Measurements from ENCODE around the gene FBXW5. TPM values are rescaled to one million over a fixed set of nuclear protein-coding genes. Genes with fewer than 3 reads are reported as not detected.

Gene FBXW5, protein sequence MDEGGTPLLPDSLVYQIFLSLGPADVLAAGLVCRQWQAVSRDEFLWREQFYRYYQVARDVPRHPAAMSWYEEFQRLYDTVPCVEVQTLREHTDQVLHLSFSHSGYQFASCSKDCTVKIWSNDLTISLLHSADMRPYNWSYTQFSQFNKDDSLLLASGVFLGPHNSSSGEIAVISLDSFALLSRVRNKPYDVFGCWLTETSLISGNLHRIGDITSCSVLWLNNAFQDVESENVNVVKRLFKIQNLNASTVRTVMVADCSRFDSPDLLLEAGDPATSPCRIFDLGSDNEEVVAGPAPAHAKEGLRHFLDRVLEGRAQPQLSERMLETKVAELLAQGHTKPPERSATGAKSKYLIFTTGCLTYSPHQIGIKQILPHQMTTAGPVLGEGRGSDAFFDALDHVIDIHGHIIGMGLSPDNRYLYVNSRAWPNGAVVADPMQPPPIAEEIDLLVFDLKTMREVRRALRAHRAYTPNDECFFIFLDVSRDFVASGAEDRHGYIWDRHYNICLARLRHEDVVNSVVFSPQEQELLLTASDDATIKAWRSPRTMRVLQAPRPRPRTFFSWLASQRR
- total RNA-seq (2014; rRNA removed; shearing (Covaris generic)): 37.1 and 40.4 TPM in 2 replicates

DNA sequence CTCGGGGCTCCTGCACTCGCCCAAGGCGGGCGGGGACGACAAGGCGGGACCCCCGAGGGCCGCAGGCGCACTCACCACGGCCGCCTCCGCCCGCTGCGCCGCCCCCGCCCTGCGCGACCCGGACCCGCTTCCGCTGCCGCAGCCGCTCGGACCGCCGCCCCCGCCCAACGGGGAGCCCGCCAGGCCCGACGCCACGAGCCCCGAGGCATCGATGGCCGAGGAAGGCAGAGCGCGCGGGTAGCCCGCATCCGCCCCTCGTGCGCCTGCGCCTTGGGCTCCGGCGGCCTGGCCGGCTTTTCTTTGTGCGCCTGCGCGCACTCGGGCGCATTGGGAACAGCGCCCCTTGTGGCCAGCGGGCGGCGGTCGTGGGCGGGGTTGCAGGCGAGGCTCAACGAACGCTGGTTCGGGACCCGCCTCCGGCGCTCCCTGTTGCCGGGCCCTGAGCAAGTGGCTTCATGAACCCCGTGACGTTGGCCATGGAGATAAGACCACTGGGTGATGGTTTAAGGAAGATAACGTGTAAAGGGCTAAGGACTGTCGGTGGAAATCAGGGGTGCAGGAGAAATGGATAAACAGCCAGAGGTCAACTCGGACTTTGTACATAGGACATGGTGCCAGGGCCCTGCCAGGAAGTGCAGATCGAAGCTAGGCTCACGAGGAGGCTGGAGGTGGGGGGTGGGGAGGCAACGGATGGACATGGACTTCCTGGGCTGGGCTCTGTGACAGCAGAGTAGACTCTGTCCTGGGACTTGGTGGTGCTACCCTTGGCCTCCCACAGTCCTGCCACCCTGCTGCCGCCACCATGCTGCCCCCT lies at the start of gene FBXW5, which contains the start of gene C8G:
FBXW5 (minus strand) TSS at position 220 of the 814 bp plus-strand sequence. CDS start 655 bp downstream, outside the sequence.
C8G (plus strand) TSS at position 725 of the 814 bp plus-strand sequence; CDS start at position 803, 78 bp downstream.
- Histone ChIP-seq H3K27ac (no peak within 1 kb of the TSS), H3K4me1 (peaks cover 3% of the 10 kb centered on the region; the same call in 1 of the 2 replicates), H3K4me3 (peak within 1 kb of the TSS; percentile 74), H3K36me3 (peaks cover 29% of the 10 kb centered on the region), H3K27me3 (peaks cover 7% of the 10 kb centered on the region; the same call in 1 of the 2 replicates), H3K9me3 (replicated peaks) (no peaks in the 10 kb centered on the region)
- DNase-seq: peak; percentile 95 to 97

DNA sequence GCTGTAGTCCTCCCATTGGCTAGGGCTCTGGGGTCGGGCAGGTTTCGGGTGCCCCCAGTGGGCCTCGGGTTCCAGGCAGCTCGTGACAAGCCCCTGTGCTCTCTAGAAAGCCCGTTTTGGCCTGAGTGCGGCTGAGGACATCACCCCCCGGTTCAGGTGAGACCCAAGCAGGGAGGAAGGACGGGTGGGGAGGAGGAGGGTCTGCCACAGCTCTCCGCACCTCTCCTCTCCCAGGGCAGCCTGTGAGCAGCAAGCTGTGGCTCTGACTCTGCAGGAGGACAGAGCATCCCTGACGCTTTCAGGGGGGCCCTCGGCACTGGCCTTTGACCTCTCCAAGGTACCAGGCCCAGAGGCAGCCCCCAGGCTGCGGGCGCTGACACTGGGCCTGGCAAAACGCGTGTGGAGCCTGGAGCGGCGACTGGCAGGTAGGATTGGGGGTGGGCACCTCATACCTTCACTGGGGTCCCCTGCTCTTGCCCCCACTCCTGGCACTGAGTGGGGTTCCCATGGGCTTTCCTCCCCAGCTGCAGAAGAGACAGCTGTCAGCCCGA lies 48.4 kb upstream of the FBXW5 start:
- Histone ChIP-seq H3K27ac (no peak overlapping the region), H3K4me1 (peaks cover 13% of the 10 kb centered on the region; the same call in 1 of the 2 replicates), H3K4me3 (peak overlapping the region; percentile 72), H3K9me3 (replicated peaks) (peaks cover 4% of the 10 kb centered on the region; the same call in 1 of the 2 replicates), H3K27me3 (peaks cover 15% of the 10 kb centered on the region; the same call in 1 of the 2 replicates), H3K36me3 (peaks cover 3% of the 10 kb centered on the region; the same call in 1 of the 2 replicates)
- no peak for DNase-seq

DNA sequence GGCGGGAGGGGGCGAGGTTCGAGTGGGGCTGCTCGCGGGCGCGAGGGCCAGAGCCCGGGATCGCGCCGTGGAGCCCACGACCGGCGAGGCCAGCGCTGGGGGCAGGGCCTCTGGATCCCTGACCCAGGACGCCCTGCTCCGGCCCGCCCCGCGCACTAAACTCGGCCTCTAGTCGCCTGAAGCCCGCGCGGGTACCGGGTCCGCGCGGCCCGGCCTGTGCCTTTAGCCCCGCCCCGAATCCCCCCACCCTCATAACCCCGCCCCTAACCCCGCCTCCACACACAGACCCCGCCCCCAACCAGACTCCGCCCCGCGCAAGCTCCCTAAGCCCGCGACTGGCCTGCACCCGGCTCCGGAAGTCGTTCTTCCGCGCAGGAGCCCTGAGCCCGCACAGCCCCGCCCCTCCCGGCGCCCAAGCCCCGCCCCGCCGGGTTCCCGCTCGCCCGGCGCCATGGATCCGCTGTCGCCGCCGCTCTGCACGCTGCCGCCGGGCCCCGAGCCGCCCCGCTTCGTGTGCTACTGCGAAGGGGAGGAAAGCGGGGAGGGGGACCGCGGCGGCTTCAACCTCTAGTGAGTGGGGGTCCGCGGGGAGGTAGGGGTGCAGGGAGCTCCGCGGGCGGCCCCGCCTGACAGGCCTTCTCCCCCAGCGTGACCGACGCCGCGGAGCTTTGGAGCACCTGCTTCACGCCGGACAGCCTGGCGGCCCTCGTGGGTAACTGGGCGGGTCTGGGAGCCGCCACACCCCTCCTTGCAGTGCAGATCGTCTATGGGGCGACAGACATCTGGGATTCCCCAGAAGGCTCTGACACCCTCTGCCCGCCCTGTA lies 47.7 kb upstream of the FBXW5 start, which contains the start of gene PAXX:
PAXX (plus strand) TSS at position 430 of the 826 bp plus-strand sequence; CDS start at position 452, 22 bp downstream.
- peak; percentile 92 for DNase-seq
- H3K27ac ChIP-seq: peak within 1 kb of the TSS; percentile 65
- peaks cover 13% of the 10 kb centered on the region; the same call in 1 of the 2 replicates for H3K4me1 ChIP-seq
- H3K27me3 ChIP-seq: peaks cover 18% of the 10 kb centered on the region; the same call in 1 of the 2 replicates
- H3K36me3 ChIP-seq: peaks cover 3% of the 10 kb centered on the region; the same call in 1 of the 2 replicates
- H3K4me3 ChIP-seq: peak within 1 kb of the TSS; percentile 72
- H3K9me3 ChIP-seq (replicated peaks): peaks cover 4% of the 10 kb centered on the region; the same call in 1 of the 2 replicates

DNA sequence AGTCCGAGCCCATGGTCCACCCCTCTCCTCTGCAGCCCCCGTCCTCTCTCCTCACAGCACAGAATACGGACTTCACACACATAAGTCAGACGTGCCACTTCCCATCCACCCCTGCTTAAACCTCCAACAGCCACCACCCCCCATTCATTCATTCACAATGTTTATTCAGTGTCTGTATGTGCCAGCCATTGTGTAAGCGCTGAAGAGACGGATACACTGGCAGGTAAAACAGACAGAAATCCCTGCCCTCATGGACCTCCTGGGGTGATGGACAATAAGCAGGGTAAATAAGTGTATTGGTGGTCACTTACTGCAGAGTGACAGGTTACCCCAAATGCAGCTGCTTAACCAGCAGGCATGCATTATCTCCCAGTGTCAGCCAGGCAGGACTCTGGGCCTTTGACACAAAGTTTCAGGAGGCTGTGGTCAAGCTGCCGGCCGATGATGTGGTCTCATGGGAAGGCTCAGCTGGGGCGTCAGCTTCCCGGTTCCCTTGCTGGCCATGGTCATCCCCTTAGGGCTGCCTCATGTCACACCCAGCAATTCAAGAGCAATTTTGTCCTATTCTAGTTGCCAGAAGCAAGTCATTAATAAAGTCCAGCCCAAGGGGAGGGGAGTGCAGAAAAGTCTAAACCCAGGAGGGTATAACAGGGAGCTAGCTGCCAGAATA lies 45.8 kb upstream of the FBXW5 start:
- H3K9me3 ChIP-seq (replicated peaks): peaks cover 4% of the 10 kb centered on the region; the same call in 1 of the 2 replicates
- H3K4me3 ChIP-seq: no peak overlapping the region
- H3K4me1 ChIP-seq: no peaks in the 10 kb centered on the region
- H3K27me3 ChIP-seq: peaks cover 18% of the 10 kb centered on the region; the same call in 1 of the 2 replicates
- H3K36me3 ChIP-seq: peaks cover 3% of the 10 kb centered on the region; the same call in 1 of the 2 replicates
- no peak for DNase-seq
- no peak overlapping the region for H3K27ac ChIP-seq

DNA sequence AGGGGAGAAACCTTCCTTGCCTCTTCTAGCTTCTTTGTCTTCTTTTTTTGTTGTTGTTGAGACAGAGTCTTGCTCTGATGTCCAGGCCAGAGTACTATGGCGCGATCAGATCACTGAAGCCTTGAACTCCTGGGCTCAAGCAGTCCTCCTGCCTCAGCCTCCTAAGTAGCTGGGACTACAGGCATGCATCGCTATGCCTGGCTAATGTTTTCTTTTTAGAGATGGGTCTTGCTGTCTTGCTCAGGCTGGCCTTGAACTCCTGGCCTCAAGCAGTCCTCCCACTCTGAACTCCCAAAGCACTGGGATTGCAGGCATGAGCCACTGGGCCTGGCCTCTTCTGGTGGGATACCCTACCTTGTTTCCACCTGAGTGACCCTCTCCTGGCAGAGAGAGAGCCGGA lies 44.3 kb upstream of the FBXW5 start:
- peaks cover 4% of the 10 kb centered on the region; the same call in 1 of the 2 replicates for H3K9me3 ChIP-seq (replicated peaks)
- no peak overlapping the region for H3K27ac ChIP-seq
- DNase-seq: no peak
- no peaks in the 10 kb centered on the region for H3K4me1 ChIP-seq
- H3K27me3 ChIP-seq: peaks cover 18% of the 10 kb centered on the region; the same call in 1 of the 2 replicates
- no peak overlapping the region for H3K4me3 ChIP-seq
- peaks cover 3% of the 10 kb centered on the region; the same call in 1 of the 2 replicates for H3K36me3 ChIP-seq

DNA sequence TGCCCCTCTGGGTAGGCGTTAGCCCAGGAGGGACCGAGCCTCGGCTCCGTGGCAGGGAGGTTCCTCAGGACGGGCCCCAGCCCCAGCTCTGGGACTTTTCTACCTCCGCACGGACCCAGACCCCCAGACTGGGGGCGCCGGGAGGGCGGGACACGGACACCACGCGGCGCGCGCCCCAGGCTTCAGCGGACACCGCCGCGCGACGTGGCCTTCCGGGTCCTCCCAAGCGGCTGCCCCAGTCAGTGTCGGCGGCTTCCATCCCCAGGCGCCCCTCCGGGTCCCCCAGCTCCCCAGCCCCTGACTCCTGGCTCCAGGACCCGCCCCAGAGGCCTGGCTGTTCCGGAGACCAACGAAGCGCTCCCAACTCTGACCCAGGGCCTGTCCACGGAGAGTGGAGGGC lies 41.3 kb upstream of the FBXW5 start:
- peaks cover 17% of the 10 kb centered on the region; the same call in 1 of the 2 replicates for H3K4me1 ChIP-seq
- no peak overlapping the region for H3K27ac ChIP-seq
- no peak overlapping the region for H3K4me3 ChIP-seq
- no peak for DNase-seq
- H3K36me3 ChIP-seq: no peaks in the 10 kb centered on the region
- H3K9me3 ChIP-seq (replicated peaks): peaks cover 4% of the 10 kb centered on the region; the same call in 1 of the 2 replicates
- H3K27me3 ChIP-seq: peaks cover 18% of the 10 kb centered on the region; the same call in 1 of the 2 replicates

DNA sequence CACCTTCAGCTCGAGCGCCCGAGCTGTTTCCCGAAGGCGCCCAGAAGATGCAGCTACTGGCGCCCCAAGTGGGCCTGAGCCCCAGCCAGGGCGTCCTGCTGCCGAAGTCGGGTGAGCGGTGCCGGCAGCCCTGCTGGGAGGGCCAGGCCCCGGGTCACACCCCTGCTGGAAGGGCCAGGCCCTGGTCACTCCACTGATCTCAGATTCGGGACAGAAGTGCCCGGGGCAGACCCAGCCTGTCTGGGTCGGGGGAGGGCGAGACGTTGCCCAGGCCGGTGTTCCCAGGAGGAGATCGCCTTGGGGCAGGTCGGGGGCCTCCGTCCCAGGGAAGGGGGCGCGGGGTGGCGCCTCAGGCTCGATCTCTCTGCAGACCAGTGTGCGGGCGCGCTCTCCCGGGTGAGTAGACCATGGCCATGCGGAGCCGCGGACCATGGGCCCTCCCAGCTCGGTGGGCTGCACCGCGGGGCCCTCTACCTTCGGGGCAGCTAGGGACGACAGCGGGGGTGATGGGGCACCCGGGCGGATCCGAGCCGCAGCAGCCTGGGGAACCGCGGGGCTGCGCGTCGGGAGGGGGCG lies 40.6 kb upstream of the FBXW5 start:
- no peak overlapping the region for H3K4me3 ChIP-seq
- peaks cover 12% of the 10 kb centered on the region; the same call in 1 of the 2 replicates for H3K27me3 ChIP-seq
- no peaks in the 10 kb centered on the region for H3K9me3 ChIP-seq (replicated peaks)
- no peak overlapping the region for H3K27ac ChIP-seq
- no peak for DNase-seq
- H3K36me3 ChIP-seq: no peaks in the 10 kb centered on the region
- H3K4me1 ChIP-seq: peaks cover 17% of the 10 kb centered on the region; the same call in 1 of the 2 replicates

DNA sequence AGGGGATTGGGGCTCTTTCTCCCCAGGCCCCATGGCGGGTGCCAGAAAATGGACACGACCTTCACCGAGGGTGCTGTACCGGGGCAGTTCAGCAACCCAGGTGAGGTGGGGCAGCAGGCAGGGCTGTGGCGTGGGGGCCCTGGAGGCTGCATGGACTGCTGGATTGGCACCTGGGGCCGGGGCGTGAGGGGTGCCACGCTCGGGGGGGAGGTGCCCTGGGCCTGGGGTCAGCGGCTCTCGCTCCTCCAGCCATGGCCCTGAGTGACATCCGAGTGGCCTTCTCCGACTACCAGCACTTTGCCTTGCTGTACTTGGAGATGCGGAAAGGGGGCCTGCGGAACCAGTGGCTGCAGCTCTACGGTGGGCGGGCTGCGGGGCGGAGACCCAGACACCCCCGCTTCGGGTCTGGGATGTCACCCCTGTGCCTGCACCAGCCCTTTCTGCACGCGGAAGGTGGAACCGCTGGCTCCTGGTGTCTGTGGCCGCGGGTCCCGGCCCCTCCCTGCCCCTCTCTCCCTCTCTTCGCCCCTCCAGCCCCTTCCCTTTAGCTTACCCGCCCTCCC lies 40.0 kb upstream of the FBXW5 start:
- peaks cover 11% of the 10 kb centered on the region; the same call in 1 of the 2 replicates for H3K27me3 ChIP-seq
- H3K36me3 ChIP-seq: no peaks in the 10 kb centered on the region
- no peak for DNase-seq
- no peaks in the 10 kb centered on the region for H3K9me3 ChIP-seq (replicated peaks)
- H3K4me3 ChIP-seq: no peak overlapping the region
- peaks cover 17% of the 10 kb centered on the region; the same call in 1 of the 2 replicates for H3K4me1 ChIP-seq
- H3K27ac ChIP-seq: no peak overlapping the region

DNA sequence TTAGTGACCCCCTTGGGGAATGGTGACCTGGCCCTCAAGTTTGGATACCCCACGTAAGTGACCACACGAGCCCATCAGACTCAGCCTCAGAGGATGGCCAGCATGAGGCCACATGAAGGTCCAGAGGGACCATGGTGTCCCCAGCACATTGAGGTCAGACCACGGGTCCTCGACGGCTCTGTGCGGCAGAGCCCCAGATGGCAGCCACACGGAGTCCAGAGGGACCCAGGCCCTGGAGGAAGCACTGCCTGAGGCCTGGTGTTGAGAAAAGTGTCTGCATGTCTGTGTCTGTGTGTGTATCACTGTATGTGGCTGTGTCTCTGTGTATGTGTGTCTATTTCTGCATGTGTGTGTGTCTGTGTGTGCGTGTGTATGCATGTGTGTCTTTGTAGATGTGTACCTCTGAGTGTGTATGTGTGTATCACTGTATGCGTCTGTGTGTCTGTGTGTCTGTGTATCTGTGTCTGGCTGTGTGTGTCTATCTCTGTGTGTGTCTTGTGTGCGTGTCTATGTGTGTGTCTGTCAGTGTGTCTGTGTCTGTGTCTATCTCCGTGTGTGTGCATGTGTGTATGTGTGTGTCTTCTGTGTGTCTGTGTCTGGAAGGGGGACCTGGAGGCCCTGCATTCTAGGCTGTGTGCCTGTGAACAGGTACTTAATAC lies 39.2 kb upstream of the FBXW5 start:
- Histone ChIP-seq H3K27ac (no peak overlapping the region), H3K4me1 (peaks cover 17% of the 10 kb centered on the region; the same call in 1 of the 2 replicates), H3K27me3 (peaks cover 8% of the 10 kb centered on the region; the same call in 1 of the 2 replicates), H3K36me3 (no peaks in the 10 kb centered on the region), H3K9me3 (replicated peaks) (no peaks in the 10 kb centered on the region), H3K4me3 (no peak overlapping the region)
- DNase-seq: no peak

DNA sequence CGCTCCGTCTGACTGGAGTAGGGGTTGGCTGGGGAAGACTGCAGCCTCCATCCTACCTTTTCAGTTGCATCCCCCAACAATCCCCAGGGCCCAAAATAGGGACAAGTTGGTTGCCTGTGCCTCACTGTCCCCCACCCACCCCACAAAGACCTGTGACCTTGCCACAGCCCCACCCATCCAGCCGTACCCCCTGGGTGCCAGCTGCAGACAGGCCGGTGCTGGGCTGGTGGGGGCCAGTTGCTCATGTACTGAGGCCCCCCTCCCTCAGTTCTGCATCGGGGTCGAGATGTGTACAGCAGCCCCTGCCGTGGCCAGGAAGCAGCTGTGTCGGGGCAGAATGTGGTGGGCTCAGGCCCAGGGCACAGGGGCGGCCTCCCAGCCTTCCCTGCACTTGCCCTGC lies 38.6 kb upstream of the FBXW5 start:
- DNase-seq: no peak
- Histone ChIP-seq H3K27ac (no peak overlapping the region), H3K4me1 (peaks cover 17% of the 10 kb centered on the region; the same call in 1 of the 2 replicates), H3K27me3 (peaks cover 5% of the 10 kb centered on the region; the same call in 1 of the 2 replicates), H3K36me3 (no peaks in the 10 kb centered on the region), H3K9me3 (replicated peaks) (no peaks in the 10 kb centered on the region), H3K4me3 (no peak overlapping the region)

DNA sequence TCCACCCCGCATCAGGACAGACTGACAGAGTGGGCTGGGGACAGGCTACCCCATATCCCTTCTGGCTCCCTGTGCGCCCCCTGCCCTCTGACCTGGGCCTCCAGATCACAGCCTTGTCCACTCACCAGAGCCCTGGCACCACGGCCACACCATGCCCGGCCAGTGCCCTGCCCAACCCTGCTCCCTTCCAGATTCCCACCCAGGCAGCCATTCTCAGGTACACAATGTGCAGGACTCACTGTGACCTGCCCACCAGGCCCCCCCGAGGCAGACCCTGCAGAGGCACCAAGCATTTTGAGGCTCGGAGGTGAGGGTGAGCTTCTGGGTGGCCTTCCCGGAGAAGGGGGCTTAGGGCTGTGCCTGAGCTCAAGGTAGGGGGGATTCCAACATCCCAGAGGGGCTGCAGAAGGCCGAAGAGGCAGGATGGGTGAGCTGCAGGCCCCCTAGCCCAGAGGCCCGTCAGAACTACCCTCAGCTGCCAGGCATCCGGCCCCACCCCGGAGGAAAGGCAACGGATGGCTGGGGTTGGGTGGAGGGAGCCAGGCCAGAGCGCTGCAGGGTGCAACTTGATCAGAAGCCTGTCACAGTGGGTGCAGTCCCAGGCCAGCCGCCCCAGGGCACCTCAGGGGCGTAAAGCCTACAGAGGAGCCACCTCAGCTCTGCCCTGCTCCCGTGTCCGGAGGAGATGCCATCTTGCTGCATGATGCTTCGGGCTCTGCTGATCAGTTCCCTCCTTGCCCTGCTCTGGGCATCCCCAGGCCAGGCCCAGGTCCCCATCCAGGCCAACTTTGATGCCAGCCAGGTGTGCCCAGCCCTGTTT lies 37.9 kb upstream of the FBXW5 start, which contains the start of gene LCNL1:
LCNL1 (plus strand) TSS at position 762 of the 820 bp plus-strand sequence. CDS start 594 bp downstream, outside the sequence.
- no peak within 1 kb of the TSS for H3K4me3 ChIP-seq
- H3K36me3 ChIP-seq: no peaks in the 10 kb centered on the region
- no peaks in the 10 kb centered on the region; the same call in 1 of the 2 replicates for H3K27me3 ChIP-seq
- no peak for DNase-seq
- H3K9me3 ChIP-seq (replicated peaks): no peaks in the 10 kb centered on the region
- H3K27ac ChIP-seq: no peak within 1 kb of the TSS
- H3K4me1 ChIP-seq: peaks cover 17% of the 10 kb centered on the region; the same call in 1 of the 2 replicates

All from SJCRH30 (cell line).